HG03571 (cell line): ENCODE measurements around the gene ZNF709.
"Not testable (repeated sequence)": the region's sequence is repeated elsewhere in the genome, so short reads cannot be mapped to it uniquely, and the experiment has no call there.

ENCODE experiments used
- ATAC-seq: cut with Tn5 transposase; IDR thresholded peaks from one replicate; pipeline ENCODE4 v1.9.1; 2021; ENCODE audit not compliant: unreplicated experiment

Gene ZNF709

DNA sequence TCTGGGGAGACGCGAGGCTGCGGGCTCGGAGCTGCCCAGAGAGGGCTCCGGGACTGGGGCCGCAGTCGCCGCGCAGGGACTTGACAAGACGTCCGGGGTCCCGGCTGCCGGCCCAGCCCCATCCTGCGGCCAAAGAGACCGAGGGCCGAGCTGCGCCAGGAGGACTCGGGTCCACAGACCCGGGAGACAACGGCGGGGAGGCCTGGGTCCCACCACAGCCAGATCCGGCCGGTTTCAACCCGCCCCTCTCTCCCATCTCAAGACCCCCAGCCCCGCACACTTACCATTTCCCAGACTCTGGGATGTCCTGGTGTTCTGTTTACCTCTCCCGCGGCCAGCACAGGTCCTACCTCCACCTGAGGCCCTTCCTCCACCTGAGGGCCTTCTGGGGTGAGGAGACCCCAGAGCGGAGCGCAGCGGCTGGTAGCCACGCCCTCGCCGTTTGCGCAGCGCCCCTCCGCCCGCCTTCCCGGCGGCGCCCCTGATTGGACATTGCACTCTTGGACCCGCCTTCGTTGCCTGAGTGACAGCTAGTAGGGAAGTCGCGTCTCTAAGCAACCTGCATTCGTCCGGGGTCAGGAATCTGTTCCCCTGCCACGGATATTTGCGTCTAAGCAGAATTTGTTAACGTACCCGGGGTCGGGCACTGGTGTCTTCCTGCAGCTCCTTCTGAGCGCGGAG, at the start of gene ZNF709:
Gene ZNF709, minus strand, starts transcription at position 446 of the 681 bp plus-strand sequence. Its CDS starts 159 bp downstream, at position 287.
- ATAC-seq, result peak; percentile 84

DNA sequence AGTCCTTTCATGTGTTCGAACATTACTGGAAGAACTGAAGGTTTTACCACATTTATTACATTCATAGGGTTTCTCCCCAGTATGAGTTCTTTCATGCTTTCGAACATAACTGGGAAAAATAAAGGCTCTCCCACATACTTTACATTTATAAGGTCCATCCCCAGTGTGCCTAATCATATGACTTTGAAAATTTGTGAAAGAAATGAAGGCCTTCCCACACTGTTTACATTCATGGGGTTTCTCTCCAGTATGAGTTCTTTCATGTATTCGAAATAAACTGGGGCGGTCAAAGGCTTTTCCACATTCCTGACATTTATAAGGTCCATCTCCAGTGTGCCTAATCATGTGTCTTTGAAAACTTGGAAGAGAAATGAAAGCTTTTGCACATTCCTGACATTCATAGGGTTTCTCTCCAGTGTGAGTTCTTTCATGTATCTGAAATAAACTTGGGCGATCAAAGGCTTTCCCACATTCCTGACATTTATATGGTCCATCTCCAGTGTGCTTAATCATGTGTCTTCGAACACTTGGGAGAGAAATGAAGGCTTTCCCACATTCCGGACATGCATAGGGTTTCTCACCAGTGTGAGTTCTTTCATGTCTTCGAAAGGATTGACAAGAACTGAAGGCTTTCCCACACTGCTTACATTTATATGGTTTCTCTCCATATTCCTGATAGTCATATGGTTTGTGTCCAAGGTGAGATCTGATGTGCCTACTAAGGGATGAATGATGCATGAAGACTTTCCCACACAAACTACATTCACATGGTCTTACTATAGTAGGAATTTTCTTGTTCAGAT, 42.6 kb upstream of the ZNF709 start:
- ATAC-seq, result no peak

DNA sequence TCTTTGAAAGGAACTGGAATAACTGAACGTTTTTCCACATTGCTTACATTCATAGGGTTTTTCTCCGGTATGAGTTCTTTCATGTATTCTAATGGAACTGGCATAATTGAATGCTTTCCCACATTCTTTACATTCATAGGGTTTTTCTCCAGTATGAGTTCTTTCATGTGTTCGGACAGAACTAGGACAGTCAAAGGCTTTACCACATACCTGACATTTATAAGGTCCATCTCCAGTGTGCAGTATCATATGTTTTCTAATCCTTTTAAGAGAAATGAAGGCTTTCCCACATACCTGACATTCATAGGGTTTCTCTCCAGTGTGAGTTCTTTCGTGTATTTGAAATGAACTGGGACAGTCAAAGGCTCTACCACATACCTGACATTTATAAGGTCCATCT, 41.9 kb upstream of the ZNF709 start:
- no peak for ATAC-seq

DNA sequence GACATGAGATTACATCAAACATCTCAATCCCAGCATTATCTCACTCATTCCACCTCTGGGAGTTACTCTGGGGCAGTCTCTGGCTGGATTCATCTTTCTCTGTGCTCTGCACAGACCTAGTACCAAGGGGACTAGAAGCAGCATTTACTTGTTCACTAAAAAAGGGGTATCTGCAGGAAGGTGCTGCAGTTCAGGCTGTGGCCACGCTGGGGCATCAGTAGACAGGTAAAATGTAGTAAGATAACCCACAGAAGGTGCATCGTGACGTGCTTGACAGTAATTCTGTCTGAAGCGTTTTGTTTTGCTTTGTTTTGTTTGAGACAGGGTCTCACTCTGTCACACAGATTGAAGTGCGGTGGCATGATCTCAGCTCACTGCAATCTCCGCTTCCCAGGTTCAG, 37.4 kb upstream of the ZNF709 start:
- ATAC-seq, result no peak

DNA sequence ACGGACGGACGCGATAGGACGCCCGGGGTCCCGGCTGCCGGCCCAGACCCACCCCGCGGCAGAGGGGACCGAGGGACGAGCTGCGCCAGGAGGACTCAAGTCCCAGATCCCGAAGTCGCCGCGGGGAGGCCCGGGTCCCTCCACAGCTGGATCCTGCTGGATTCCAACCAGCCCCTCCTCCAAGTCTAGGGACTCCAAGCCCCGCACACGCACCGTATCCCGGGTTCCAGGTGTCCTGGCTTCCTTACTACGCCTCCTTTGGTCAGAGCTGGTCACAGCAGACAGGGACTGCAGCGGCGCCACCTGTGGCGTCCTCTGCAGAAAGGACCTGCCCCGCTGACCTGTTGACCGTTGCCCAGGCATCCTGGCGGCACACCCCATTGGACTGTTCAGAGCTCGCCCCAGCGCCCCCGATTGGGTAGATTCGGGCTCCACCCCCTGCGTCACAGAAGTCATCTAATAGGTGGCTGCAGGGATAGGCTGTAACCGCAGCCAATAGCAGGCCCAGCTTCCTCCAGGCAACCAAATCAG, 29.0 kb upstream of the ZNF709 start:
- no peak for ATAC-seq

DNA sequence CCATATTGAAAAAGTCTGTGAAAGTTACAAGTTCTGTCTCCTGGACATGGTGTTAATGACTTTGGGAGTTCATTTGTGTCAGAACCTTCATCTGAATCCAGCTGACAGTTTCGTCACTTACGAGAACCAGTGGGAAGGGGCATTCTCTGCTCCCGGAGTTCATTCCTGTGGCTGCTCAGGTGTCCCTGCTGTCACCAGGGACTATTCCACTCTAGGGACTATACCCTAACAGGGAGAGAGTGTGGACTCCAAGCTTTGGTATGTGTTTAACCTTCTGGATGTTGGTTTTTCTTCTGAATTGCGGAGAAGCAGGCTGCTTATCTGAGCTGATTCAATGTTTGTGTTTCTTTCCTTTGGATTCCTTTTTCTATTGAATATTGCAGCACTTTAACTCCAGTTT, 12.4 kb upstream of the ZNF709 start:
- ATAC-seq, result no peak

DNA sequence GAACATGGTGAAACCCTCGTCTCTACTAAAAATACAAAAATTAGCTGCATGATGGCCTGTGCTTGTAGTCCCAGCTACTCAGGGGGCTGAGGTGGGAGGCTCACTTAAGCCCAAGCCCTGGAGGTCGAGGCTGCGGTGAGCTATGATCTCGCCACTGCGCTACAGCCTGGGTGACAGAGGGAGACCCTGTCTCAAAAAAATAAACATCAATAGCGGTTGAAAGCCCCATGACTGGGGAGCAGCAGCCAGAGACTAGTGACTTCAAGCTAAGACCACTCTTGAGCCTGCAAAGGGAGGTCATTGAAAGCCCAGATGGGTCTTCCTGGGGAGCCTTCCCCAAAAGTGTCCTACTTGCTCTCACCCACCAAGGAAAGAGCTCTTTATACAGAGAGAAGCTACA, 11.9 kb upstream of the ZNF709 start:
- ATAC-seq, result no peak

DNA sequence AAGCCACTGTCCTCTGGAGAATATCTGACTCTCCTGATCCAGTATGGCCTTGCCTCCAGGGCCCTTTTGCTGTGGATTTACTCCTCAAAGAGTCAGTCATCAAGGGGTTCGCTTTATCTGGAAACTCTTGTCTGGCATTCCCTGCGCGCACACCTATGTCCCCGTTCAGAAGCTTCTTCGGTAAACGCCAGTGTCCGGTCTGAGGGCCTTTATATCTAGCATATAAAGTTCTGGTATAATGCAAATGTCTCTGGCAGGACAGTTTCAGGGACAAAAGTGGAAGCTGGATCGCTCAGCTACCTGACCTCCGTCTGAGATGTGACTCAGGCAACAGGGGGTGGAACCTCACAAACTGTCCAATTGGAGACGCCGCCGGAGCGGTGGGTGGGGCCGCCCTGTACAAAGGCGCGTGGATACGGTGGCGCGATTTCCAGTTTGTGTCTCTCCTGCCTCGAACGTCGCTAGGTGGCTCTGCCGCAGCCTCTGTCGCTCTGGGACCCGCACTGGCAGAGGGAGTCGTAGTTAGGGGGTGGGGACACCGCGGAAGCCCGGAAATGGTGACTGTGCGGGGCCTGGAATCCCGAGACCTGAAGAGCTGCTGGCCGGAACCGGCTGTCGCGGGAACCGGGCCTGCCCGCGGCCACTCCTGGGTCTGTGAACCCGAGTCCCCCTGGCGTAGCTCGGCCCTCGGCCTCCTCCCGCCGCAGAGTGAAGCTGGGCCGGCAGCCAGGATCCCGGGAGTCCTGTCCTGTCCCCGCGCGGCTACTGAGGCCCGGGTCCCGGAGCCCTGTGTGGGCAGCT, 10.6 kb upstream of the ZNF709 start:
- ATAC-seq, result peak; percentile 61

DNA sequence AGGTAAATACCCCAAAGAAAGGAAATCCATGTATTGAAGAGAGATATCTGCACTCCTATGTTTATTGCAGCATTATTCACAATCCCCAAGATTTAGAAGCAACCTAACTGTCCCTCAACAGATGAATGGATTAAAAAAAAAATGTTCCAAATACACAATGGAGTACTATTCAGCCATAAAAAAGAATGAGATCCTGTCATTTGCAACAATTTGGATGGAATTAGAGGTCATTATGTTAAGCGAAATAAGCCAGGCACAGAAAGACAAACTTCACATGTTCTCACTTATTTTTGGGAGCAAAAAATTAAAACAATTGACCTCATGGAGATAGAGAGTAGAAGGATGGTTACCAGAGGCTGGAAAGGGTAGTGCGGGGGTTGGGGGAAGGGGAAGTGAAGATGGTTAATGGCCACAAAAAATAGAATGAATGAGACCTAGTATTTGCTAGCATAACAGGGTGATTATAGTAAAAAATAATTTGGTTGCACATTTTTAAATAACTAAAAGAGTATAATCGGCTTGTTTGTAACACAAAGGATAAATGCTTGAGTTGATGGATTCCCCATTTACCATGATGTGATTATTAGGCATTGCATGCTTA, 9.7 kb upstream of the ZNF709 start:
- ATAC-seq, result no peak

DNA sequence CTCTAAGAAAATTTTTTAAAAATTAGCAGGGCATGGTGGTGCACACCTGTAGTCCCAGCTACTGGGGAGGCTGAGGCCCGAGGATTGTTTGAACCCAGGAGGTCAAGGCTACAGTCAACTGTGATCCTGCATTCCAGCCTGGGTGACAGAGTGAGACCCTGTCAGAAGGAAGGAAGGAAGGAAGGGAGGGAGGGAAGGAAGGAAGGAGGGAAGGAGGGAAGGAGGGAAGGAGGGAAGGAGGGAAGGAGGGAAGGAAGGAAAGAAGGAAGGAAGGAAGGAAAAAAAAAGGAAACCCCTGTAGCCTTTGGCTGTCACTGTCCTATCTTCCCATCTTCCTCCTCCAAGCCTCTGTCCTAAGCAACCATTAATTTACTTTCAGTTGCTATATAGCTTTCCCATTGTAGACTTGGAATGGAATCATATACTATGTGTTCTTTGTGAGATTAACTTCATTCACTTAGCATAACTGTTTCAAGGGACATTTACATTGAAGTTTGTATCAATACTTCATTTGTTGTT, 1.7 kb upstream of the ZNF709 start:
- not testable (repeated sequence) for ATAC-seq

DNA sequence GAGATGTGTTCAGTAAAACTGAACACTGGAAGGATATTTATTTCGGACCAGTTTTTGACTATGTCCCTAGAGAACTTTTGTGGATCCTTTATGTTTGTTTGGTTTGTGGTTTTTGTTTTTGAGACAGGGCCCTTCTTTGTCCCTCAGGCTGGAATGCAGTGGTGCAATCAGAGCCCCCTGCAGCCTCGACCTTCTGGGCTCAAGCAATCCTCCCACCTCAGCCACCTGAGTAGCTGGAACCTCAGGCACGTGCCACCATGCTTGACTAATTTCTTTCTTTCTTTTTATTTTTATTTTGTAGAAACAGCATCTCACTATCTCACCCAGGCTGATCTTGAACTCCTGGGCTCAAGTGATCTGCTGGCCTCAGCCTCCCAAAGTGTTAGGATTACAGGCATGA, 955 bp upstream of the ZNF709 start:
- ATAC-seq, result no peak

DNA sequence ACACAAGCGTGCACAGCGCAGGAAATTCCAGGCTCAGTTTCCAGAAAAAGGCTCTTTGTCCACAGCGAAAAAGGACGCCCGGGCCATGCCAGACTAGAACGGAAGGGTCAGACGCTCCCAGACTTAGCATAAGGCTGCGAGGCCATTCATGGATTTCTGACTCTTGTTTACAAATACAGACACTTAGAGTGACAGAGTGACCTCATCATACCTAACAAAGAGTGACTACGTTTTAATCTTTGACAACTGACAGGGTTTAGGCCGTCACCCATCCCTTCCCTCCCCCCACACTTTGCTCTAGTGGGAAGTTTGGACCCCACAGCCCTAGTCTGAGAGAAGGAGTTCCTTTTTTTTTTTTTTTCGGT, 418 bp upstream of the ZNF709 start:
- ATAC-seq, result peak; percentile 23

DNA sequence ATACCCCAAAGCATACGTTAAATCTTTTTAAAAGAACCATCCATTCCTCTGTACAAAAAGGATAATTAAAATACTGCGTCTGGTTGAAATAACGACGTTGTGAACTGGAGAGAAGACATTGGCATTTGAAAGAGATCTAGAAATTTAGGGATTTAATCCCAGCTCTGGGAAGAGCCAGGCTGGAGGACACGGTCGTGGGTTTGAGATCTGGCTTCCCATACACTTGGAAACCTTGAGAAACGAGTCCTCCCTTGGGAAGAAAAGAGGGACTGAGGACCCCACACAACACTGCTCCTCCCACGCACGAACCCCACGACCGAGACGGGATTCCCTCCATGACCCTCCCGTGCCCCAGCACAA, 625 bp downstream of the ZNF709 start:
- ATAC-seq, result no peak

DNA sequence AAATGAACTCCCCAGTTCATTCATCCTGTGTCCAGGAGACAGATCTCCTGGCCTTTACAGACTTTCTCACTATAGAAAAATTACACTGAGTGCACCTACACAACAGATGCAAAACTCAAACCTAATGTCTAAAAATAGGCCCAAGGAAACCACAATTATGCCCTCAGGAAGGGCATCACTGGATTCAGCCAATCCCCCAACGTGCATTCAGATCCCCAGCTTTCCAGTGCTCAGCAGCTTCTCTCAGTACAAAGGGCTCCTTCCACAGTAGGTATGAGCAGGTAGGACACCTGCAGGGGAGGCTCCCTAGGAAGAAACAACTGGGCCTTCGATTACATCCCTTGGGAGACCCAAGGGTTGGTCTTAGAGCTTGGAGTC, 2.1 kb downstream of the ZNF709 start:
- ATAC-seq, result no peak

DNA sequence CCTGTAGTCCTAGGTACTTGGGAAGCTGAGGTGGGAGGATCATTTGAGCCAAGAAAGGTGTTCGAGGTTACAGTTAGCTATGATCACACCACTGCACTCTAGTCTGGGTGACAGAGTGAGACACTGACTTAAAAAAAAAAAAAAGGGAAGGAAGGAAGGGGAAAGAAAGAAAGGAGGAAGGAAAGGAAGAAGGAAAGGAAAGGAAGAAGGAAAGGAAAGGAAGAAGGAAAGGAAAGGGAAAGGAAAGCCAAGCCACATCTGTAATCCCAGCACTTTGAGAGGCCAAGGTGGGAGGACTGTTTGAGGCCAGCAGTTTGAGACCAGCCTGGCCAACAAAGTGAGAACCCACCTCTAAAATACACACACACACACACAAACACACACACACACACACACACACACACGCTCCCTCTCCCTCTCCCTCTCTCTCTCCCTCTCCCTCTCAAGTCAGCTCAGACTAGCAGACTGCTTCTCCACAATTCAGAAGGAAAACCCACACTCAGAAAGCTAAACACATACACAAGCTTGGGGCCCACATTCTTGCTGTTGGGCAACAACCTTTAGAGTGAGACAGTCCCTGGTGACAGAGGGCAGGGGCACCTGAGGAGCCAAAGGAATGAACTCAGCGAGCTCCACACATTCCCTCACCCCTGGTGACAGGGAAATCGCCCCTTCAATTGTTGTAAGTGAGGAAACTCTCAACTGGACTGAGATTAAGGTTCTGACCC, 2.7 kb downstream of the ZNF709 start:
- no peak for ATAC-seq

DNA sequence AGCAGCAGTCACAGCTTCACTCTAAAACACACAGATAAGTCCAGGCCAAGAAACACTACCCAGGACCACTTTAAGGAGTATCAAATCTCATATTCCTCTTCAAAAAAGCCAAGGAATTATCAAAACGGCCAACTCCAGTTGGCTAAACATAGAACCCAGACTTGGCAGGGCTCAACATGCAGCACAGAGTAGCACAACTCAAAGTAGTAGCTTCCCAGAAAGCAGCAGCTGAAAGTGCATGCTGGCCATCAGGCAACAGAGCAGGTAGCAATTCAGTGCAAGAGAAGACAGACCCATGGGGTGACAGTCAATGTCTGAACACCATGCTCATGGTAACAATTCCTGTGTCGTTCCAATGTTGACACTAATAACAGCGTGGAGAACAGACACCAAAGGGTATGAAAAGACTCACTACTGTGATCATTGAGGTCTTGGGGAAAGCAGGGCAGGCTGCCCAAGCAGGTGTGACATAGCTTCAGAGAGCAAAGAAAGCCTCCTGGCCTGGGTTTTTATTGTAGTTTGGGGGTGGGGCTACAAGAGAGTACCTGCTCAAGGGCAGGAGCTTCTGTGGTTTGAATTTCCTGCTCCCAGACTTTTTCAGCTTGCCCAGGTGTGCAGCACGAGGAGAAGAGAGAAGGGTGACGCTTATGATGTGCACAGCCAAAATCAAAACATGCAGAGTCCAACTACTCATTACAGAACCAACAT, 6.2 kb downstream of the ZNF709 start:
- no peak for ATAC-seq

DNA sequence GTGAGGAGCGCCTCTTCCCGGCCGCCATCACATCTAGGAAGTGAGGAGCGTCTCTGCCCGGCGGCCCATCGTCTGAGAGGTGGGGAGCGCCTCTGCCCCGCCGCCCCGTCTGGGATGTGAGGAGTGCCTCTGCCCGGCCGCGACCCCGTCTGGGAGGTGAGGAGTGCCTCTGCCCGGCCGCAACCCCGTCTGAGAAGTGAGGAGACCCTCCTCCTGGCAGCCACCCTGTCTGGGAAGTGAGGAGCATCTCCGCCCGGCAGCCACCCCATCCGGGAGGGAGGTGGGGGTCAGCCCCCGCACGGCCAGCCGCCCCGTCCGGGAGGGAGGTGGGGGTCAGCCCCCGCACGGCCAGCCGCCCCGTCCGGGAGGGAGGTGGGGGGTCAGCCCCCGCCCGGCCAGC, 17.0 kb downstream of the ZNF709 start:
- not testable (repeated sequence) for ATAC-seq

DNA sequence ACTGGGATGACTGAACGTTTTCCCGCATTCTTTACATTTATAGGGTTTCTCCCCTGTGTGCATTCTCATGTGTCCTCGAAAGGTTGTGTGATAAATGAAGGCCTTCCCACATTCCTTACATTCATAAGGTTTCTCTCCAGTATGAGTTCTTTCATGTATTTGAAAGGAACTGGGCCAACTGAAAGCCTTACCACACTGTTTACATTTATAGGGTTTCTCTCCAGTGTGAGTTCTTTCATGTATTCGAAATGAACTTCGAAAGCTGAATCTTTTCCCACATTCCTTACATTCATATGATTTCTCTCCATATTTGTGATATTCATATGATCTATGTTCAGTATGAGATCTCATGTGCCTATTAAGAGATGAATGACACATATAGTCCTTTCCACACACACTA, 19.4 kb downstream of the ZNF709 start:
- no peak for ATAC-seq

DNA sequence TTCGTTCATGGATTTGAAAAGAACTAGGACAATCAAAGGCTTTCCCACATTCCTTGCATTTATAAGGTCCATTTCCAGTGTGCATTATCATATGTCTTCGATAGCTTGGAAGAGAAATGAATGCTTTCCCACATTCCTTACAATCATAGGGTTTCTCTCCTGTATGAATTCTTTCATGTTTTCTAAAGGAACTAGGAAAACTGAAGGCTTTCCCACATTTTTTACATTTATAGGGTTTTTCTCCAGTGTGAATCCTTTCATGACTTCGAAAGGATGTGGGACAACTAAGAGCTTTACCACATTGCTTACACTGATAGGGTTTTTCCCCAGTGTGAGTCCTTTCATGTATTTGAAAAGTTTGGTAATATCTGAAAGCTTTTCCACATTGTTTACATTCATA, 19.8 kb downstream of the ZNF709 start:
- ATAC-seq, result no peak

DNA sequence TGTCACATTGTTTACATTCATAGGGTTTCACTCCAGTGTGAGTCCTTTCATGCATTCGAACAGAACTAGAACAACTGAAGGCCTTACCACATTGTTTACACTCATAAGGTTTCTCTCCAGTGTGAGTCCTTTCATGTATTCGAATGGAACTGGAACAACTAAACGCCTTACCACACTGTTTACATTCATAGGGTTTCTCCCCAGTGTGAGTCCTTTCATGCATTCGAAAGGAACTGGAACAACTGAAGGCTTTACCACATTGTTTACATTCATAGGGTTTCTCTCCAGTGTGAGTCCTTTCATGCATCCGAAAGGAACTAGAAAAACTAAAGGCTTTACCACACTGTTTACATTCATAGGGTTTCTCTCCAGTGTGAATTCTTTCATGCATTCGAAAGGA, 20.5 kb downstream of the ZNF709 start:
- ATAC-seq, result not testable (repeated sequence)
